ENCODE data around the gene CTH.

The CTH gene

DNA sequence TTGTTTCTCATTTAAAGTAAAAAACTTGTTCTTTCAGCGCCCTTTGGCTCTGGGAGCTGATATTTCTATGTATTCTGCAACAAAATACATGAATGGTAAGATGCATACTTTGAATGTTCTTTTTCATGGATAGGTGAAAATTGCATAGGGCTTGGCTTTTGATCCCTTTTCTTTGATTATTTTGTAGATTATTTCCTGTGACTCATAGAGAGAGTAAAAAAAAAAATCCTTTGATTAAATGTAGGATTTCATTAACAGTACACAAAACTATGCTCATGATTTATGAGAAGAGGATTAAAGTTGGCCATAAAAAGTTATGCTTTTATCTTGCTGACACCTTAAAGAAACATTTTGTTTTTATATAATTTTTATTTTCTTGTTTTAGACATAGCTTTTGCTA lies 18.7 kb downstream of the CTH start:
- TF ChIP-seq CTCF (IDR thresholded peaks at IDR 0.05; ENCODE audit: low read depth, low read length, poor library complexity, severe bottlenecking) = no peak
- no peak for TF ChIP-seq EZH2phosphoT487 (IDR thresholded peaks at IDR 0.05; ENCODE audit: borderline replicate concordance, low read length)
- H3K4me1 ChIP-seq (ENCODE audit: control insufficient read depth, low read length) = no peaks in the 10 kb centered on the region
- H3K36me3 ChIP-seq (ENCODE audit: control insufficient read depth, low read length) = no peaks in the 10 kb centered on the region; the same call in 1 of the 2 replicates

GRCh38 chr1:70431317-70431716 lies 20.2 kb downstream of the CTH start:
- H3K79me2 ChIP-seq (ENCODE audit: control insufficient read depth, low read length) = no peaks in the 10 kb centered on the region
- no peaks in the 10 kb centered on the region for H3F3A ChIP-seq (ENCODE audit: control insufficient read depth, insufficient read depth)
- no peak for TF ChIP-seq EZH2phosphoT487 (IDR thresholded peaks at IDR 0.05; ENCODE audit: borderline replicate concordance, low read length)
- no peak for TF ChIP-seq CTCF (IDR thresholded peaks at IDR 0.05; ENCODE audit: low read depth, low read length, poor library complexity, severe bottlenecking)
- no peaks in the 10 kb centered on the region for H3K9me3 ChIP-seq (ENCODE audit: control insufficient read depth, insufficient read depth, low read length)
- no peaks in the 10 kb centered on the region for H3K27me3 ChIP-seq (ENCODE audit: control insufficient read depth, low read length)
- H3K4me3 ChIP-seq (ENCODE audit: low read length) = no peak overlapping the region
- H3K4me1 ChIP-seq (ENCODE audit: control insufficient read depth, low read length) = no peaks in the 10 kb centered on the region
- H3K4me2 ChIP-seq (ENCODE audit: low read length) = no peak overlapping the region
- H4K20me1 ChIP-seq (ENCODE audit: control insufficient read depth, insufficient read depth, low read depth, low read length) = no peaks in the 10 kb centered on the region
- no peak overlapping the region for H3K27ac ChIP-seq (ENCODE audit: low read depth, low read length)
- no peaks in the 10 kb centered on the region; the same call in 1 of the 2 replicates for H3K36me3 ChIP-seq (ENCODE audit: control insufficient read depth, low read length)
- H3K9me2 ChIP-seq (replicated peaks; ENCODE audit: control insufficient read depth, low read length) = no peaks in the 10 kb centered on the region

More for the DNA sequence above, 18.7 kb downstream of the CTH start:
- Histone ChIP-seq H3K4me3 (ENCODE audit: low read length) (no peak overlapping the region), H4K20me1 (ENCODE audit: control insufficient read depth, insufficient read depth, low read depth, low read length) (no peaks in the 10 kb centered on the region), H3K4me2 (ENCODE audit: low read length) (no peak overlapping the region), H3F3A (ENCODE audit: control insufficient read depth, insufficient read depth) (no peaks in the 10 kb centered on the region), H3K27me3 (ENCODE audit: control insufficient read depth, low read length) (no peaks in the 10 kb centered on the region), H3K79me2 (ENCODE audit: control insufficient read depth, low read length) (no peaks in the 10 kb centered on the region), H3K9me2 (replicated peaks; ENCODE audit: control insufficient read depth, low read length) (no peaks in the 10 kb centered on the region), H3K27ac (ENCODE audit: low read depth, low read length) (no peak overlapping the region), H3K9me3 (ENCODE audit: control insufficient read depth, insufficient read depth, low read length) (no peaks in the 10 kb centered on the region)

GRCh38 chr1:70431874-70432273 lies 20.8 kb downstream of the CTH start:
- no peaks in the 10 kb centered on the region; the same call in 1 of the 2 replicates for H3K36me3 ChIP-seq (ENCODE audit: control insufficient read depth, low read length)

More at GRCh38 chr1:70431874-70432273, 20.8 kb downstream of the CTH start:
- Histone ChIP-seq H3K4me3 (ENCODE audit: low read length) (no peak overlapping the region), H3K27ac (ENCODE audit: low read depth, low read length) (no peak overlapping the region), H3K4me2 (ENCODE audit: low read length) (no peak overlapping the region), H4K20me1 (ENCODE audit: control insufficient read depth, insufficient read depth, low read depth, low read length) (no peaks in the 10 kb centered on the region), H3K9me3 (ENCODE audit: control insufficient read depth, insufficient read depth, low read length) (no peaks in the 10 kb centered on the region), H3K9me2 (replicated peaks; ENCODE audit: control insufficient read depth, low read length) (no peaks in the 10 kb centered on the region), H3K79me2 (ENCODE audit: control insufficient read depth, low read length) (no peaks in the 10 kb centered on the region), H3K4me1 (ENCODE audit: control insufficient read depth, low read length) (no peaks in the 10 kb centered on the region), H3K27me3 (ENCODE audit: control insufficient read depth, low read length) (no peaks in the 10 kb centered on the region), H3F3A (ENCODE audit: control insufficient read depth, insufficient read depth) (no peaks in the 10 kb centered on the region)
- no peak for TF ChIP-seq CTCF (IDR thresholded peaks at IDR 0.05; ENCODE audit: low read depth, low read length, poor library complexity, severe bottlenecking)
- TF ChIP-seq EZH2phosphoT487 (IDR thresholded peaks at IDR 0.05; ENCODE audit: borderline replicate concordance, low read length) = no peak

Measured in DOHH2 (cell line).